ENCODE results near the gene PRB4.
"Not testable (repeated sequence)": the region's sequence is repeated elsewhere in the genome, so short reads cannot be mapped to it uniquely, and the experiment has no call there.

Gene PRB4

GRCh38 chr12:11310336-11310735 is at the start of gene PRB4:
Gene PRB4, minus strand, starts transcription at chr12:11310436. Its CDS starts 38 bp downstream, at chr12:11310398.
- DNase-seq: no peak

GRCh38 chr12:11351736-11352135 is 41.5 kb upstream of the PRB4 start:
- not testable (repeated sequence) for DNase-seq

GRCh38 chr12:11348439-11348838 is 38.2 kb upstream of the PRB4 start:
- DNase-seq: no peak

- DNase-seq: no peak
These were observed 37.6 kb upstream of the PRB4 start for GRCh38 chr12:11347810-11348209.

- DNase-seq: no peak
These were observed 34.3 kb upstream of the PRB4 start for GRCh38 chr12:11344500-11344899.

- no peak for DNase-seq
These were observed 14.2 kb upstream of the PRB4 start for GRCh38 chr12:11324426-11324825.

- no peak for DNase-seq
These were observed 11.7 kb upstream of the PRB4 start for GRCh38 chr12:11321980-11322379.

GRCh38 chr12:11307143-11307542 is 3.1 kb downstream of the PRB4 start:
- no peak for DNase-seq

- DNase-seq: no peak
These were observed 36.8 kb downstream of the PRB4 start for GRCh38 chr12:11273449-11273848.

GRCh38 chr12:11269607-11270006 is 40.6 kb downstream of the PRB4 start, which contains the start of gene PRB3:
Gene PRB3, minus strand, starts transcription at chr12:11269707. Its CDS starts 38 bp downstream, at chr12:11269669.
- DNase-seq: no peak

- no peak for DNase-seq
These were observed 45.7 kb downstream of the PRB4 start for GRCh38 chr12:11264501-11264900.

All from SHP77 treated with DMSO at 0.1 percent for 48 hours (cell line).